B cell (primary cell): ENCODE data around the gene BTBD8. TPM values are rescaled to one million over a fixed set of nuclear protein-coding genes. Genes with fewer than 3 reads are reported as not detected.

ENCODE experiments used
- ATAC-seq: fragments of 200-7000 bp; cut with Tn5 transposase; one replicate; pipeline ENCODE4 v1.10.0; 2021; ENCODE audit warnings: low read depth, mild to moderate bottlenecking, moderate number of reproducible peaks, moderate library complexity
- CTCF ChIA-PET: fragments of 350-600 bp; sonication (Branson Sonifier 250); formaldehyde crosslinking; loops from one replicate; lab custom pipeline; 2021; ENCODE audit warnings: antibody characterized with exemption, inconsistent platforms; lab: Charles Lee
- POLR2A ChIA-PET: fragments of 350-600 bp; sonication (Branson Sonifier 250); formaldehyde crosslinking; loops from one replicate; lab custom pipeline; 2021; ENCODE audit warnings: antibody characterized with exemption; lab: Charles Lee
- DNase-seq: peaks from one replicate; pipeline ENCODE4 v3.0.0; 2013
- H2AFZ ChIP-seq: 2 replicates; pipeline ENCODE4 v1.6.1; 2012; ENCODE audit warnings: mild to moderate bottlenecking, low read depth, low read length; ENCODE audit not compliant: insufficient read depth, poor library complexity, severe bottlenecking
- H3K27ac ChIP-seq, 2 donors: 1 replicate in 1 of 2; 2 replicates in 1 of 2; pipeline ENCODE4 v1.5.1; 2012 to 2013; ENCODE audit warnings: low read length in 2 of 2, mild to moderate bottlenecking in 2 of 2, moderate library complexity in 1 of 2
- H3K27me3 ChIP-seq, 4 experiments: fragments of 200-600 bp in 1 of 4; sonication (generic) in 1 of 4; replicated peaks in 1 of 4; 1 replicate in 2 of 4; 2 replicates in 2 of 4; pipeline versions ENCODE4 v1.6.1 to v1.7.0; 2013 to 2016; ENCODE audit warnings: low read length in 3 of 4, mild to moderate bottlenecking in 2 of 4, mixed read lengths in 1 of 4, moderate library complexity in 1 of 4; ENCODE audit not compliant: insufficient read depth in 4 of 4, control insufficient read depth in 3 of 4; ENCODE audit errors: control extremely low read depth in 1 of 4
- H3K36me3 ChIP-seq, 2 experiments: replicated peaks in 1 of 2; 1 replicate in 1 of 2; 2 replicates in 1 of 2; pipeline versions ENCODE4 v1.6.1 to v1.7.1; 2013; ENCODE audit warnings: low read length in 1 of 2; ENCODE audit not compliant: insufficient read depth in 2 of 2, control insufficient read depth in 1 of 2; ENCODE audit errors: control extremely low read depth in 1 of 2, extremely low read depth in 1 of 2
- H3K4me1 ChIP-seq, 2 donors: fragments of 200-600 bp in 1 of 2; sonication (generic) in 1 of 2; 1 replicate in 1 of 2; 2 replicates in 1 of 2; pipeline versions ENCODE4 v1.5.1 to v1.6.1; 2013 to 2017; ENCODE audit warnings: low read length in 2 of 2; ENCODE audit not compliant: control insufficient read depth in 2 of 2, insufficient read depth in 2 of 2
- H3K4me2 ChIP-seq: replicated peaks from 2 replicates; pipeline ENCODE3; 2012; ENCODE audit warnings: mild to moderate bottlenecking, low read depth, low read length; ENCODE audit not compliant: poor library complexity, severe bottlenecking
- H3K4me3 ChIP-seq, 5 experiments: fragments of 200-600 bp in 1 of 5; sonication (generic) in 1 of 5; 1 replicate in 3 of 5; 2 replicates in 2 of 5; pipeline versions ENCODE4 v1.5.1 to v1.7.0; 2011 to 2016; ENCODE audit warnings: low read length in 4 of 5, mild to moderate bottlenecking in 4 of 5, low read depth in 2 of 5, control low read depth in 1 of 5, moderate library complexity in 1 of 5; ENCODE audit not compliant: insufficient read depth in 1 of 5; ENCODE audit errors: control extremely low read depth in 1 of 5, extremely low read depth in 1 of 5
- H3K79me2 ChIP-seq: fragments of 200-600 bp; sonication (generic); one replicate; pipeline ENCODE4 v1.6.0; 2016; ENCODE audit warnings: low read length; ENCODE audit not compliant: control insufficient read depth, insufficient read depth
- H3K9ac ChIP-seq: fragments of 200-600 bp; sonication (generic); 2 replicates; pipeline ENCODE4 v1.6.1; 2017; ENCODE audit warnings: mild to moderate bottlenecking, low read length, moderate library complexity
- H3K9me3 ChIP-seq, 3 donors: one replicate each; pipeline versions ENCODE4 v1.6.1 to v1.7.1; 2013; ENCODE audit warnings: low read length in 2 of 3; ENCODE audit not compliant: control insufficient read depth in 2 of 3, insufficient read depth in 1 of 3; ENCODE audit errors: control extremely low read depth in 1 of 3
- H4K20me1 ChIP-seq: 2 replicates; pipeline ENCODE4 v1.6.0; 2012; ENCODE audit warnings: mild to moderate bottlenecking, low read length; ENCODE audit not compliant: insufficient read depth, control insufficient read depth, poor library complexity, severe bottlenecking
- H3K27ac Mint-ChIP-seq: one replicate; pipeline ENCODE4 v1.8.0; 2021; ENCODE audit warnings: mixed read lengths
- H3K27me3 Mint-ChIP-seq: one replicate; pipeline ENCODE4 v1.8.0; 2021; ENCODE audit warnings: mixed read lengths
- H3K4me1 Mint-ChIP-seq: one replicate; pipeline ENCODE4 v1.8.0; 2021; ENCODE audit warnings: mixed read lengths
- H3K4me3 Mint-ChIP-seq: one replicate; pipeline ENCODE4 v1.8.0; 2021; ENCODE audit warnings: mixed read lengths
- H3K9me3 Mint-ChIP-seq: one replicate; pipeline ENCODE4 v1.8.0; 2022; ENCODE audit warnings: mixed read lengths; ENCODE audit not compliant: insufficient read depth
- CTCF ChIP-seq: fragments of 200-600 bp; IDR thresholded peaks from one replicate; pipeline ENCODE4 v1.8.0; 2022; ENCODE audit warnings: antibody characterized with exemption, mild to moderate bottlenecking
- EZH2 ChIP-seq: IDR thresholded peaks from 2 replicates; pipeline ENCODE4 v1.6.1; 2012; ENCODE audit warnings: borderline replicate concordance, low read depth, mild to moderate bottlenecking, moderate library complexity, low read length; ENCODE audit not compliant: insufficient read depth, poor library complexity, severe bottlenecking
- WGBS: methylation state at CpG from one replicate; pipeline ENCODE4 v1.1.5; 2013; ENCODE audit warnings: missing lambda C conversion rate; ENCODE audit not compliant: insufficient coverage; 5-methylcytosine and 5-hydroxymethylcytosine counted together
- intact Hi-C: fragments of 100-400 bp; cut with micrococcal nuclease; formaldehyde crosslinking; loops from one replicate; pipeline ENCODE4 v1.10.0; 2022
- polyA plus RNA-seq: library from polyadenylated mRNA; depleted of rRNA; stranded (reverse); fragments of >200 nt; gene quantifications from 2 replicates; pipeline ENCODE4 v1.2.3, GENCODE V29; 2012
- total RNA-seq, 2 donors: library from RNA; stranded (reverse); fragments of 120-200 nt in 1 of 2; gene quantifications; 1 replicate in 1 of 2; 2 replicates in 1 of 2; pipeline versions ENCODE4 v1.2.3 to v1.2.4, GENCODE V29; 2013 to 2022

The BTBD8 gene
- total and polyA plus RNA-seq, 2 donors (not counting 1 experiment from before 2014, with no cell fraction given) = 0.46 to 1.9 TPM

- CTCF ChIA-PET = no interaction called here
- no peak overlapping the region for H3K4me2 ChIP-seq
- 96% methylated on average over 2 of the region's 2 CpGs for WGBS
- H3K9me3 Mint-ChIP-seq = no peaks in the 10 kb centered on the region
- H3K27me3 Mint-ChIP-seq = no peaks in the 10 kb centered on the region
- H3K4me3 ChIP-seq = no peak overlapping the region
- no peak overlapping the region for H3K4me3 Mint-ChIP-seq
- H3K9me3 ChIP-seq = no peaks in the 10 kb centered on the region
- no peak overlapping the region for H3K27ac Mint-ChIP-seq
- H3K4me1 ChIP-seq = no peaks in the 10 kb centered on the region
- H4K20me1 ChIP-seq = no peaks in the 10 kb centered on the region
- no peak overlapping the region for H3K27ac ChIP-seq
- POLR2A ChIA-PET = no interaction called here
- no peaks in the 10 kb centered on the region for H3K4me1 Mint-ChIP-seq
- TF ChIP-seq CTCF (no peak), EZH2 (no peak)
- no peaks in the 10 kb centered on the region for H3K36me3 ChIP-seq
- H3K9ac ChIP-seq = no peak overlapping the region
- DNase-seq (no peak), ATAC-seq (no peak)
- H2AFZ ChIP-seq = no peak overlapping the region
- H3K27me3 ChIP-seq = no peaks in the 10 kb centered on the region
- intact Hi-C loops = no loop called here
- no peaks in the 10 kb centered on the region for H3K79me2 ChIP-seq
Observed at GRCh38 chr1:92094090-92094489, 13.9 kb downstream of the BTBD8 start.

- Histone ChIP-seq H2AFZ (no peak overlapping the region), H3K27ac (no peak overlapping the region), H3K36me3 (no peaks in the 10 kb centered on the region), H3K9ac (no peak overlapping the region), H3K4me1 (no peaks in the 10 kb centered on the region), H3K79me2 (no peaks in the 10 kb centered on the region), H3K27me3 (no peaks in the 10 kb centered on the region), H3K4me2 (no peak overlapping the region), H4K20me1 (no peaks in the 10 kb centered on the region), H3K9me3 (no peaks in the 10 kb centered on the region), H3K4me3 (no peak overlapping the region)
- Mint-ChIP-seq H3K27me3 (no peaks in the 10 kb centered on the region), H3K4me1 (no peaks in the 10 kb centered on the region), H3K4me3 (no peak overlapping the region), H3K27ac (no peak overlapping the region), H3K9me3 (no peaks in the 10 kb centered on the region)
- DNase-seq (no peak), ATAC-seq (no peak)
- no CpG with 5 or more reads among the region's 1 CpG for WGBS
- TF ChIP-seq CTCF (no peak), EZH2 (no peak)
- CTCF ChIA-PET = no interaction called here
- intact Hi-C loops = no loop called here
- POLR2A ChIA-PET = no interaction called here
Observed at GRCh38 chr1:92094595-92094994, 14.4 kb downstream of the BTBD8 start.
